GM20000 (cell line): ENCODE data around the gene INSRR.
A peak's percentile ranks its signal among the peaks of the same experiment; 100 is the strongest.

Experiments used
- DNase-seq: peaks from one replicate; pipeline ENCODE4 v3.0.0; 2012; ENCODE audit warnings: low spot score
- CTCF ChIP-seq: IDR thresholded peaks from 2 replicates; pipeline ENCODE4 v1.5.1; 2012; ENCODE audit warnings: mild to moderate bottlenecking, control low read depth; ENCODE audit errors: extremely low read depth, missing control alignments

Gene INSRR

GRCh38 chr1:156844102-156844501, 14.8 kb downstream of the INSRR start:
- TF ChIP-seq CTCF = no peak

GRCh38 chr1:156842618-156843300, 16.2 kb downstream of the INSRR start:
- no peak for TF ChIP-seq CTCF
- no peak for DNase-seq

More at GRCh38 chr1:156844102-156844501, 14.8 kb downstream of the INSRR start:
- peak; percentile 11 for DNase-seq

- DNase-seq = peak; percentile 8
- TF ChIP-seq CTCF = no peak
These were observed 17.5 kb downstream of the INSRR start for GRCh38 chr1:156841295-156841855.

- TF ChIP-seq CTCF = no peak
- no peak for DNase-seq
These were observed 18.0 kb downstream of the INSRR start for GRCh38 chr1:156840898-156841279.

GRCh38 chr1:156840186-156840897, 18.6 kb downstream of the INSRR start:
- DNase-seq = no peak
- TF ChIP-seq CTCF = no peak

- DNase-seq = peak; percentile 14
- no peak for TF ChIP-seq CTCF
These were observed 19.3 kb downstream of the INSRR start for GRCh38 chr1:156839426-156840109.

GRCh38 chr1:156838972-156839371, 19.9 kb downstream of the INSRR start:
- DNase-seq = peak; percentile 71
- TF ChIP-seq CTCF = peak; percentile 82
